Forelimb muscle (tissue), 1 donor: Measurements from ENCODE around the gene TEAD3. TPM values are rescaled to one million over a fixed set of nuclear protein-coding genes. Genes with fewer than 3 reads are reported as not detected.
A peak's percentile ranks its signal among the peaks of the same experiment; 100 is the strongest.

Source experiments
- DNase-seq: peaks from one replicate; pipeline ENCODE4 v3.0.0-alpha.2; 2013; ENCODE audit warnings: low read depth
- polyA plus RNA-seq: library from polyadenylated mRNA; unstranded; fragments of 120-200 nt; gene quantifications from one replicate; pipeline ENCODE4 v1.2.1, GENCODE V29; 2013; ENCODE audit not compliant: insufficient read length

Gene TEAD3
- polyA plus RNA-seq, 1 donor: 75.7 TPM

GRCh38 chr6:35475573-35475972 is 21.3 kb downstream of the TEAD3 start:
- DNase-seq: no peak

GRCh38 chr6:35474942-35475570 is 21.8 kb downstream of the TEAD3 start:
- DNase-seq: no peak

- no peak for DNase-seq
Measured at GRCh38 chr6:35474131-35474941, 22.5 kb downstream of the TEAD3 start.

- DNase-seq: no peak
Measured at GRCh38 chr6:35473850-35474130, 23.1 kb downstream of the TEAD3 start.

GRCh38 chr6:35473075-35473849 is 23.6 kb downstream of the TEAD3 start:
- no peak for DNase-seq

GRCh38 chr6:35471836-35472345 is 25.0 kb downstream of the TEAD3 start:
- DNase-seq: no peak

- no peak for DNase-seq
Measured at GRCh38 chr6:35470663-35471120, 26.2 kb downstream of the TEAD3 start.

- no peak for DNase-seq
Measured at GRCh38 chr6:35469751-35470662, 26.9 kb downstream of the TEAD3 start.

GRCh38 chr6:35468980-35469750 is 27.7 kb downstream of the TEAD3 start:
- no peak for DNase-seq

GRCh38 chr6:35468181-35468979 is 28.5 kb downstream of the TEAD3 start, which contains the start of gene RPL10A:
TSS of gene RPL10A (plus strand) at chr6:35468401. CDS start at chr6:35468435, 34 bp downstream.
- DNase-seq: peak; percentile 97

- no peak for DNase-seq
Measured at GRCh38 chr6:35465646-35466045, 31.2 kb downstream of the TEAD3 start.

- DNase-seq: no peak
Measured at GRCh38 chr6:35463292-35463691, 33.6 kb downstream of the TEAD3 start.

GRCh38 chr6:35461270-35461669 is 35.6 kb downstream of the TEAD3 start:
- no peak for DNase-seq

GRCh38 chr6:35457907-35458306 is 39.0 kb downstream of the TEAD3 start:
- DNase-seq: no peak

GRCh38 chr6:35454391-35455110 is 42.3 kb downstream of the TEAD3 start:
- DNase-seq: no peak

- DNase-seq: no peak
Measured at GRCh38 chr6:35453236-35453635, 43.6 kb downstream of the TEAD3 start.

GRCh38 chr6:35452183-35453090 is 44.4 kb downstream of the TEAD3 start, which contains the start of gene FANCE:
TSS of gene FANCE (plus strand) at chr6:35452338. CDS start at chr6:35452546, 208 bp downstream.
- DNase-seq: peak; percentile 52
